ENCODE data around the gene KIRREL1.

Gene KIRREL1

GRCh38 chr1:158068918-158069317 lies 75.5 kb downstream of the KIRREL1 start:
- no peak for DNase-seq (ENCODE audit: low read depth in 1 of 2, low spot score in 1 of 2)

GRCh38 chr1:158071138-158071537 lies 77.7 kb downstream of the KIRREL1 start:
- no peak for DNase-seq (ENCODE audit: low read depth in 1 of 2, low spot score in 1 of 2)

- no peak for DNase-seq (ENCODE audit: low read depth in 1 of 2, low spot score in 1 of 2)
Measured at GRCh38 chr1:158075078-158075477, 81.6 kb downstream of the KIRREL1 start.

- no peak for DNase-seq (ENCODE audit: low read depth in 1 of 2, low spot score in 1 of 2)
Measured at GRCh38 chr1:158076441-158076840, 83.0 kb downstream of the KIRREL1 start.

- no peak for DNase-seq (ENCODE audit: low read depth in 1 of 2, low spot score in 1 of 2)
Measured at GRCh38 chr1:158077411-158078256, 84.2 kb downstream of the KIRREL1 start.

DNA sequence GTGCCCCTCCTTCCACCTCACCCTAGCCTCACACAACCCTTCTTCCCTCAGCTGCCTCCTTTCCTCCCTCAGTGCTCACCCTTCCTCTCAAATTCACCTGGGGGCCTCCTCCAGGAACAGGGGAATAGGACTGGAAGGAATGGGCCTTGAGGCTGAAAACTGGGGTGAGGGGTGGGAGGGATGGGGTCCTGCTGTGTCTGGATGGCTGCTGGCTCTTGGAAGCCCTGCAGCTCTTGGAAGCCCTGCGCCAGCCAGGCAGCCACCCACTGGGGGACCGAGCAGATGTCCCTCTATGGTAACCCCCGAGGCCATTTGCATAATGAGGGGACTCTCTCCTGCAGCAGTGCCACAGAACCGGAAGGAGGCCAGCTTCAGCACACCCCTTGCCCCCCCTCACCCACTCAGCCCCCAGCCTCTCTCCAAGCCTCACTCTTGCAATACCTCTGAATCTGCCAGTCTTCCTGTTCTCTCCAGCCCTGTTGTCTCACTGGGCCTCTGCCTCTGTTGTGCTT lies 85.2 kb downstream of the KIRREL1 start:
- no peak for DNase-seq (ENCODE audit: low read depth in 1 of 2, low spot score in 1 of 2)

- no peak for DNase-seq (ENCODE audit: low read depth in 1 of 2, low spot score in 1 of 2)
Measured at GRCh38 chr1:158080066-158080465, 86.6 kb downstream of the KIRREL1 start.

DNA sequence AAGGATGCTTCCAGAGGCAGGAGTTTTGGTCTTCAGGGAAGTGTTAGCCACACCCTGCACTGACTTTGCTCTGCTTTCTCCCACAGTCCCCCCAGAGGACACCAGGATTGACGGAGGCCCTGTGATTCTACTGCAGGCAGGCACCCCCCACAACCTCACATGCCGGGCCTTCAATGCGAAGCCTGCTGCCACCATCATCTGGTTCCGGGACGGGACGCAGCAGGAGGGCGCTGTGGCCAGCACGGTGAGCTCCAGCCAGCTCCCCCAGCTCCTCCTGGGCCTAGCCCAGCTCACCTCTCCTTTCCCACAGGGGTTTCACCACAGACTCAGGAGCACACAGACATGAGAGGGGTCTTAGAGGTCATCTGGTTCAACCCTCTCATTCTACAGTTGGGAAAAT lies 90.9 kb downstream of the KIRREL1 start:
- no peak for DNase-seq (ENCODE audit: low read depth in 1 of 2, low spot score in 1 of 2)

GRCh38 chr1:158084747-158085146 lies 91.3 kb downstream of the KIRREL1 start:
- DNase-seq (ENCODE audit: low read depth in 1 of 2, low spot score in 1 of 2): no peak

GRCh38 chr1:158087320-158087927 lies 94.0 kb downstream of the KIRREL1 start:
- DNase-seq (ENCODE audit: low read depth in 1 of 2, low spot score in 1 of 2): no peak

- DNase-seq (ENCODE audit: low read depth in 1 of 2, low spot score in 1 of 2): no peak
Measured at GRCh38 chr1:158089476-158089875, 96.0 kb downstream of the KIRREL1 start.

DNA sequence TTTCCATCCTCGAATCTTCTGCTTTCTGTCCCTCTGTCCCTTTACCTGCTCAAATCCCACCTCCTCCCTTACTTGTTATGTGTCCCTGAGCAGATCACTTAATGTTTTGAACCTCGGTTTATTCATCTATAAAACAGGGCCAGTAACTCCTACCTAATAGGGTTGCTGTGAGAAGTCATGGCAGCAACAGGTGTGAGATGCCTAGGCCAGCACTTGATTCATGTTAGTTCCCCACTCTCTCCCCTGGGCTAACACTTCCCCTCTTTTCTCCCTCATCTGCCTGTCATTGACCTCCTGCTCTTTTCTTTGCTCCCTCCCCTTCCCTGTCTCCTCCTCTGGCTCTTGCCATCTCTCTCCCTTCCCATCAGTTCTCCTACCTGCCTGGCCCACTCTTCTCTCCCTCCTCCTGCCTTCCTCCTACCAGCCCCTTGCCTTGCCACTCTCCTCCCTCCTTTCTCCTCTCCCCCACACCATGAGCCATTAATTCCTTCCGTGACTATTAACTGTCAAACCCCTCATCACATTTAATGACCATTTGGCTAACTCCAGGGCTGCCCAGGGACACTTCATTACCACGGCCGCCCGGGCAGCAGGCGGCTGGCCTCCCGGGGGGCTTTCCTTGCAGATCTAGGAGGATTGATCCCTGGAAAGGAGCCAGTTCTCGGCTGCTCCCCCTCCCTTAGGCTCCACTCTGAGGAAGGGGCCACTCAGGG lies 96.6 kb downstream of the KIRREL1 start:
- DNase-seq (ENCODE audit: low read depth in 1 of 2, low spot score in 1 of 2): no peak

- DNase-seq (ENCODE audit: low read depth in 1 of 2, low spot score in 1 of 2): no peak
Measured at GRCh38 chr1:158093376-158093775, 99.9 kb downstream of the KIRREL1 start.

- no peak for DNase-seq (ENCODE audit: low read depth in 1 of 2, low spot score in 1 of 2)
Measured at GRCh38 chr1:158094571-158094970, 101.1 kb downstream of the KIRREL1 start.

DNA sequence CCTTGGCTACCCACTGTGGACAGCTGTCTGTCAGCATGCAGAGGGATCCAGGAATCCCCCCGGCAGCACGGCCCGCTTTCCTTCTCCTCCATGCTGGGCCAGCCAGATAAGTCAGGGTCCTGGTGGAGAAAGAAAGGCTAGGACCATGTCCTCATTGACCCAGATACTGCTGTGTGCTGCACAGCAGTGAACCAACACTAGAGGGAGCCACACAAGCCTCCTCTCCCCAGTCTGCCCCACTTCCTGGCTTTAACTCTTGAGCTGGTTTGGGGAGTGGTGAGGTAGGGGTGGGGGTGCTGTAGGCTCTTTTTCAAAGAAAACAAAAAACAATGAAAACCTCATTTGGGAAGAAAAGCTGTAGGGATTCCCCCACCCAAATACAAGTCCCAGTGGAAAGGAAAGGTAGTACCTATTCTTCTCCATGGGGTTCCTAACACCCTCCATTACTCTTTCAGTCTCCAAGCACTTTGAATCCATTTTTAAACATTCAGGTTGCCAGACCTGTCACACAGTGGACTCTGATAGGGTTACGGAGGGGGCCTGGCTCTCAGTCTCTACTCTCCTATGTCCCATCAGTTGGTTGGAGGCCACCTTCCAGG lies 102.4 kb downstream of the KIRREL1 start:
- no peak for DNase-seq (ENCODE audit: low read depth in 1 of 2, low spot score in 1 of 2)

DNA sequence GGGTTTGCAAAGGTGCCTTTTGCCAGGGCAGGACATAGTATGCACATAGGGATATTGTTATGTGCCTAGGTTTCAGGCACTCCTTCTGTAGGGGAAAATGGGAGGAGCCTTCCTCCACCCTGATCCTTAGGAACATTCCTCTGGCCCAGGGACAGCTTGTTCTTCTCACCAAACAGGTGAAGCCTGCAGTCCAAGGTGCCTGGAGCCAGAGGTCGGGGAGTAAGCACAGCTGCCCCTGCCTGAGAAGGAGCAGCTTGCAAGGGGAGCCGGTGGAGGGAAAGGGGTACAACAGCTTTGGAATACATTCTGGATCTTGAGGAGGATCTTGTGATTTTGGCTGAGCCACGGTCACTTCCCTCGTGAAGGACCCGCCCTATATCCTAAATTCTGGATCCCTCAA lies 104.8 kb downstream of the KIRREL1 start:
- DNase-seq (ENCODE audit: low read depth in 1 of 2, low spot score in 1 of 2): no peak

DNA sequence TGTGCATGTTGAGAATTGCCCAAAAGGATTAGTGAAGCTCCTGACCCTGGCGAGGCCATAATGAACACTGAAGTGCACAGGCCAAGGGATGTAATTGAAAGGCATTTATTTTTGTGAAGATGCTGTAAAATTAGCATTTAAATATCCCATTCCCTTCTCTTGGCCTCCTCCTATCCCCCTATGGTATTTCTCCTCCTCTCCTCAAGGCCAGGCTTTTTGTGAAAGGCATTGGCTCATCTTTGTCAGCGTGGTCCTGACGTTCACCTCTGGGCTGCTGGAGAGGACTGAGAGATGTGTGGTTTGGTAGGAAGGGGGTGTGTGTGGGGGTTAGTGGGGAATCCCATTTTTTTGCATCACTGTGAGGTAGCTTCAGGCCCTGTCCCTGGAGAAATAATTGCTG lies 105.7 kb downstream of the KIRREL1 start:
- no peak for DNase-seq (ENCODE audit: low read depth in 1 of 2, low spot score in 1 of 2)

GRCh38 chr1:158100498-158100897 lies 107.1 kb downstream of the KIRREL1 start:
- no peak for DNase-seq (ENCODE audit: low read depth in 1 of 2, low spot score in 1 of 2)

DNA sequence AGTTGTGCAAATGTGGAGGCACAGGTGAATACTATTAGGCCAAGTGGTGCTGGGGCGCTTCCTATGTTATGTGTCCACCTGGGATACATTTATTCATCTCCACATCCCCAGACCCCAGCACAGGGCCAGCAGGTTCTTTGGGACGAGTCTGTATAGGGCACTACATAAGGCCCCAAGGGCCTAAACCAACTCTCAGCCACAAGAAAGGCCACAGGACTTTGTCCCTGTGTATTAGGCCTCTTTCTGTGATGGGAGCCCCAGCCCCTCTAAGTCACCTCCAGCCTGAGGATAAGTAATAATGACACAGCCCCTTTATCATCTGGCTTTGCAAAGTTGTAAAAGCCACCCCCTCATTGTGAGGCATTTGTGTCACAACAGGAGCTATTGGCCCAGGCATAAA lies 108.0 kb downstream of the KIRREL1 start:
- no peak for DNase-seq (ENCODE audit: low read depth in 1 of 2, low spot score in 1 of 2)

- DNase-seq (ENCODE audit: low read depth in 1 of 2, low spot score in 1 of 2): no peak
Measured at GRCh38 chr1:158101927-158102326, 108.5 kb downstream of the KIRREL1 start.

DNA sequence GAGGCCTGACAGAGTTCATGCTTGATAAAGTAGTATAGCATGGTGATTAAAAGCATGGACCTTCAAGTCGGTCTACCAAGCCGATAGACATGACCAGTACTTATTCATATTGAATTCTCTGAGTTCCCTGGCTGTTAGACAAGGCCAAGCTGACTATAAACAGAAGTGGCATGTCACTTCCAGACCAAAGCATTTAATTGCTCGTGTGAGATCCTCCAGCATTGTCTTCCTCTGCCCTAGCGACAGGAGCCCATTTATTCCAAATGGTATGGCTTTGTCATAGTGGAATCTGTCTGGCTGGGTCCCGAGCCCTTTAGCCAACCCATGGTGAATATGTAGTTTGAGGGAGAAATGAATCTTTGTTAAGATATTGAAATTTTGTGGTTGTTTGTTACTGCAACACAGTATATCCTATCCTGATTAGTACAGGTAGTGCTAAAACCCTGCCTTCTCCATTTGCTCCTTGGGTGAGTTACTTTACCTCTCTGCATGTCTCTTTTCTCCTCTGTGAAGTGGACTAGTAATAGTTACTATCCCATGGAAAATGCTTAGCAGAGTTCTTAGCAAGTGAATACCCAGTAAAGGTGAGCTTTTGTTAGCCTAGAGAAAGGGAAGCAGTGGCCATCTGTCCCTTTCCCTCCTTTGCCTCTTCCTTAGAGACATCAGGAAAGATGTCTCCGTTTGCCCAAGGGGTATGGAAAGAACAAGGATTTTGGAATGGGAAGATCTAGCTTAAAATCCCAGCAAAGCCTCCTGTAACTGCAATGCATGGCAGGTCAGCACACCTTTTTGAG lies 109.6 kb downstream of the KIRREL1 start:
- DNase-seq (ENCODE audit: low read depth in 1 of 2, low spot score in 1 of 2): no peak
